Naive thymus-derived CD4-positive, alpha-beta T cell (primary cell): ENCODE data around the gene MAGEA9. TPM values are rescaled to one million over a fixed set of nuclear protein-coding genes. Genes with fewer than 3 reads are reported as not detected.
"Not testable (repeated sequence)": the region's sequence is repeated elsewhere in the genome, so short reads cannot be mapped to it uniquely, and the experiment has no call there.

ENCODE experiments used
- ATAC-seq: fragments of 150-1000 bp; cut with Tn5 transposase; 2 replicates; pipeline ENCODE4 v1.10.0; 2021; ENCODE audit warnings: mild to moderate bottlenecking, moderate library complexity
- CTCF ChIA-PET: fragments of 350-600 bp; sonication (Branson Sonifier 250); formaldehyde crosslinking; loops from one replicate; lab custom pipeline; 2021; ENCODE audit warnings: antibody characterized with exemption; lab: Charles Lee
- POLR2A ChIA-PET: fragments of 350-600 bp; sonication (Branson Sonifier 250); formaldehyde crosslinking; loops from one replicate; lab custom pipeline; 2021; ENCODE audit warnings: antibody characterized with exemption, inconsistent platforms; lab: Charles Lee
- DNase-seq, 9 donors: peaks; one replicate each; pipeline versions ENCODE4 v3.0.0 to v3.0.0-alpha.2; 2020 to 2022; ENCODE audit warnings: mixed read lengths in 1 of 9
- H3K27ac ChIP-seq: one replicate; pipeline ENCODE4 v1.7.0; 2013; ENCODE audit warnings: mild to moderate bottlenecking, low read depth, low read length, moderate library complexity
- H3K27me3 ChIP-seq, 2 donors: one replicate each; pipeline ENCODE4 v1.7.0; 2013; ENCODE audit warnings: low read length in 2 of 2, mild to moderate bottlenecking in 2 of 2, moderate library complexity in 2 of 2; ENCODE audit not compliant: control insufficient read depth in 2 of 2, insufficient read depth in 2 of 2
- H3K36me3 ChIP-seq, 3 experiments: 1 replicate in 2 of 3; 2 replicates in 1 of 3; pipeline ENCODE4 v1.7.0; 2013; ENCODE audit warnings: low read length in 3 of 3, mild to moderate bottlenecking in 3 of 3, moderate library complexity in 1 of 3; ENCODE audit not compliant: insufficient read depth in 3 of 3, control insufficient read depth in 2 of 3
- H3K4me1 ChIP-seq, 2 donors: one replicate each; pipeline ENCODE4 v1.7.0; 2013; ENCODE audit warnings: low read length in 2 of 2, mild to moderate bottlenecking in 2 of 2, moderate library complexity in 1 of 2; ENCODE audit not compliant: control insufficient read depth in 2 of 2, insufficient read depth in 2 of 2
- H3K4me3 ChIP-seq: 2 replicates; pipeline ENCODE4 v1.7.0; 2013; ENCODE audit warnings: mild to moderate bottlenecking, low read length
- H3K9me3 ChIP-seq, 3 experiments: 1 replicate in 2 of 3; 2 replicates in 1 of 3; pipeline ENCODE4 v1.7.0; 2013; ENCODE audit warnings: low read length in 3 of 3; ENCODE audit not compliant: control insufficient read depth in 2 of 3
- H3K27ac Mint-ChIP-seq, 9 donors: one replicate each; pipeline ENCODE4 v1.8.0; 2020 to 2022; ENCODE audit warnings: mixed read lengths in 9 of 9, mild to moderate bottlenecking in 8 of 9, moderate library complexity in 5 of 9, inconsistent platforms in 2 of 9
- H3K27me3 Mint-ChIP-seq, 5 donors: one replicate each; pipeline ENCODE4 v1.8.0; 2021 to 2022; ENCODE audit warnings: mixed read lengths in 5 of 5, mild to moderate bottlenecking in 1 of 5
- H3K36me3 Mint-ChIP-seq, 5 donors: one replicate each; pipeline ENCODE4 v1.8.0; 2020 to 2022; ENCODE audit warnings: mixed read lengths in 5 of 5, mild to moderate bottlenecking in 3 of 5, inconsistent platforms in 1 of 5
- H3K4me1 Mint-ChIP-seq, 7 donors: one replicate each; pipeline ENCODE4 v1.8.0; 2020 to 2022; ENCODE audit warnings: mixed read lengths in 7 of 7, mild to moderate bottlenecking in 3 of 7, inconsistent platforms in 1 of 7
- H3K4me3 Mint-ChIP-seq, 10 donors: one replicate each; pipeline ENCODE4 v1.8.0; 2020 to 2022; ENCODE audit warnings: mild to moderate bottlenecking in 10 of 10, mixed read lengths in 10 of 10, moderate library complexity in 6 of 10, inconsistent platforms in 2 of 10
- H3K9me3 Mint-ChIP-seq, 11 donors: one replicate each; pipeline ENCODE4 v1.8.0; 2020 to 2022; ENCODE audit warnings: mixed read lengths in 11 of 11, mild to moderate bottlenecking in 4 of 11, inconsistent platforms in 1 of 11, moderate library complexity in 1 of 11
- intact Hi-C, 2 donors: fragments of 100-400 bp; cut with micrococcal nuclease; formaldehyde crosslinking; loops; one replicate each; pipeline ENCODE4 v1.15.1; 2023
- polyA plus RNA-seq, 2 donors: library from polyadenylated mRNA; unstranded; fragments of 300-500 nt; fragmentation: Illumina TruSeq; gene quantifications; one replicate each; pipeline ENCODE4 v1.2.3, GENCODE V29; 2021
- total RNA-seq, 6 experiments: library from RNA in 5 of 6; stranded (reverse) in 5 of 6; gene quantifications; 1 replicate in 5 of 6; 2 replicates in 1 of 6; pipeline ENCODE4 v1.2.3 and lab custom pipeline; 2021 to 2026

MAGEA9 gene
- total RNA-seq = not detected
- not detected for polyA plus RNA-seq
- total RNA-seq (lab: John Stamatoyannopoulos, UW) = not detected

DNA sequence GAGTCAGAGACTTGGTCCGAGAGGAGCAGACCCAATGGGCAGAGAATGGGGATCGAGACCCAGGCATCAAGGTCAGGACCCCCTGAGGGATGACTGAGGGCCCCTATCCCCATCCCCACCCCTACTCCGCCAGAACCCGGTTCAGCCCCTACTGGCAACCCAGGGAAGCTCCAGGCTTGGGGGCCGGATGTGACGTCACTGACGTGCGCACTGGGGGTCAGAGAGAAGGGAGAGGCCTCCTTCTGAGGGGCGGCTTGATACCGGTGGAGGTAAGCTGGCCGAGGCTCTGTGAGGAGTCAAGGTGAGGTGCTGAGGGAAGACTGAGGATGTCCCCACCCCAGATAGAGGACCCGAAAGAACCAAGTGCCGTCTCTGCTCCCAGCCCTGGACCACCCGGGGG lies at the start of gene MAGEA9:
Gene MAGEA9, plus strand, starts transcription at position 204 of the 400 bp plus-strand sequence. CDS start 4,281 bp downstream, outside the sequence.
- ATAC-seq, H3K27ac ChIP-seq, H3K27me3 ChIP-seq, H3K4me3 ChIP-seq, H3K27ac Mint-ChIP-seq, POLR2A ChIA-PET, H3K9me3 Mint-ChIP-seq, H3K36me3 ChIP-seq, H3K36me3 Mint-ChIP-seq, H3K9me3 ChIP-seq, CTCF ChIA-PET, H3K4me1 ChIP-seq, H3K27me3 Mint-ChIP-seq, DNase-seq, intact Hi-C loops, H3K4me1 Mint-ChIP-seq, H3K4me3 Mint-ChIP-seq: not testable (repeated sequence)

DNA sequence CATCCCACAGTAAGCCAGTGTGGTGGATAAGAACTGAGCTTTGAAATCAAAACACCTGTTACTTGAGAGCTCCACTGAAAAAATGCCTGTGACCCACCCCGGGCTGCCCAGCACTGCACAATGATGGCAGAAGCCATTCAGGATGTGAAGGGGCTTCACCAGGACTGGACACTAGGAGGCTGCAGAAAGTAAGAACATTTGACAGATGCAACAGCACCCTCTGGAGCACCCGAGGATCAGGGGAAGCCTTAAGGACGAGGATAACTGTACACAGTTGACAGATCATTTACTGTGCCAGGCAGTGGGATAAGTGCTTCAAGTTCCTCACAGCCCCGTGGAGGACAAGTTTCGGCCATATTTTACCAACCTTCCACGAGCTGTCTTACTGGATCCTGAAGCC lies 39.5 kb upstream of the MAGEA9 start:
- intact Hi-C loops, H3K4me1 Mint-ChIP-seq, H3K4me3 ChIP-seq, H3K4me1 ChIP-seq, H3K36me3 ChIP-seq, ATAC-seq, CTCF ChIA-PET, H3K9me3 Mint-ChIP-seq, H3K4me3 Mint-ChIP-seq, H3K27me3 ChIP-seq, H3K27me3 Mint-ChIP-seq, H3K36me3 Mint-ChIP-seq, POLR2A ChIA-PET, H3K27ac Mint-ChIP-seq, DNase-seq, H3K9me3 ChIP-seq, H3K27ac ChIP-seq: not testable (repeated sequence)

GRCh38 chrX:149746390-149747007 lies 35.2 kb upstream of the MAGEA9 start:
- POLR2A ChIA-PET, CTCF ChIA-PET: not testable (repeated sequence)

GRCh38 chrX:149757206-149758067 lies 24.3 kb upstream of the MAGEA9 start:
- POLR2A ChIA-PET = no interaction called here
- no peak overlapping the region for H3K27ac ChIP-seq
- intact Hi-C loops = no loop called here
- no peaks in the 10 kb centered on the region for H3K4me1 ChIP-seq
- no peaks in the 10 kb centered on the region for H3K9me3 Mint-ChIP-seq
- no peaks in the 10 kb centered on the region for H3K9me3 ChIP-seq
- no peak overlapping the region for H3K4me3 Mint-ChIP-seq
- no peaks in the 10 kb centered on the region for H3K27me3 ChIP-seq
- no peaks in the 10 kb centered on the region for H3K36me3 Mint-ChIP-seq
- no peaks in the 10 kb centered on the region for H3K4me1 Mint-ChIP-seq
- no peak overlapping the region for H3K27ac Mint-ChIP-seq
- no peaks in the 10 kb centered on the region for H3K36me3 ChIP-seq
- CTCF ChIA-PET = no interaction called here
- ATAC-seq = no peak
- no peak for DNase-seq
- H3K27me3 Mint-ChIP-seq = peaks cover 0 to 6% (median 0%) of the 10 kb centered on the region in 5 donors
- no peak overlapping the region for H3K4me3 ChIP-seq

More at GRCh38 chrX:149746390-149747007, 35.2 kb upstream of the MAGEA9 start:
- H3K27ac Mint-ChIP-seq, DNase-seq, intact Hi-C loops, ATAC-seq, H3K27me3 ChIP-seq, H3K9me3 ChIP-seq, H3K36me3 ChIP-seq, H3K4me1 ChIP-seq, H3K4me3 ChIP-seq, H3K4me3 Mint-ChIP-seq, H3K27me3 Mint-ChIP-seq, H3K36me3 Mint-ChIP-seq, H3K4me1 Mint-ChIP-seq, H3K9me3 Mint-ChIP-seq, H3K27ac ChIP-seq: not testable (repeated sequence)

- H3K9me3 Mint-ChIP-seq = no peaks in the 10 kb centered on the region
- no peak overlapping the region for H3K4me3 Mint-ChIP-seq
- Histone ChIP-seq H3K36me3 (no peaks in the 10 kb centered on the region), H3K27ac (no peak overlapping the region), H3K27me3 (no peaks in the 10 kb centered on the region), H3K4me1 (no peaks in the 10 kb centered on the region), H3K9me3 (no peaks in the 10 kb centered on the region), H3K4me3 (no peak overlapping the region)
- H3K4me1 Mint-ChIP-seq = no peaks in the 10 kb centered on the region
- no peak overlapping the region for H3K27ac Mint-ChIP-seq
- DNase-seq (no peak), ATAC-seq (no peak)
- intact Hi-C loops = no loop called here
- ChIA-PET POLR2A (no interaction called here), CTCF (no interaction called here)
- peaks cover 0 to 4% (median 0%) of the 10 kb centered on the region in 5 donors for H3K27me3 Mint-ChIP-seq
- H3K36me3 Mint-ChIP-seq = no peaks in the 10 kb centered on the region
Measured at GRCh38 chrX:149758068-149758714, 23.5 kb upstream of the MAGEA9 start.

DNA sequence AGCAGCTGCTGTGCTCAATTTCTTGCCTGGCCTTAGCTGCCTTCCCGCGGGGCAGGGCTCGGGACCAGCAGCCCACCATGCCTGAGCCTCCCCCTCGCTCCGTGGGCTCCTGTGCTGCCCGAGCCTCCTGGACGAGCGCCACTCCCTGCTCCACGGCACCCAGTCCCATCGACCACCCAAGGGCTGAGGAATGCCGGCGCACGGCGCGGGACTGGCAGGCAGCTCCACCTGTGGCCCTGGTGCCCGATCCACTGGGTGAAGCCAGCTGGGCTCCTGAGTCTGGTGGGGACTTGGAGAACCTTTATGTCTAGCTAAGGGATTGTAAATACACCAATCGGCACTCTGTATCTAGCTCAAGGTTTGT lies 23.0 kb upstream of the MAGEA9 start:
- H3K4me3 Mint-ChIP-seq, CTCF ChIA-PET, H3K36me3 ChIP-seq, H3K27ac ChIP-seq, H3K9me3 ChIP-seq, ATAC-seq, H3K36me3 Mint-ChIP-seq, H3K27me3 Mint-ChIP-seq, H3K4me1 ChIP-seq, H3K4me1 Mint-ChIP-seq, H3K4me3 ChIP-seq, H3K27ac Mint-ChIP-seq, intact Hi-C loops, H3K27me3 ChIP-seq, POLR2A ChIA-PET, H3K9me3 Mint-ChIP-seq, DNase-seq: not testable (repeated sequence)
